ENCODE results near the gene SEMA3G. TPM values are rescaled to one million over a fixed set of nuclear protein-coding genes. Genes with fewer than 3 reads are reported as not detected.

SEMA3G gene
- total and polyA plus RNA-seq, 2 experiments from 2014 or later: 0.47 to 2.5 TPM

- Mint-ChIP-seq H3K27ac (no peak overlapping the region), H3K27me3 (ENCODE audit: insufficient read depth, low read depth, poor library complexity) (peaks cover 8% of the 10 kb centered on the region), H3K36me3 (ENCODE audit: low read depth) (peaks cover 63% of the 10 kb centered on the region), H3K4me1 (no peaks in the 10 kb centered on the region; the same call in 2 of the 3 replicates), H3K4me3 (no peak overlapping the region; the same call in 2 of the 3 replicates), H3K9me3 (no peaks in the 10 kb centered on the region; the same call in 2 of the 3 replicates)
- Histone ChIP-seq H3K4me3 (no peak overlapping the region), H3K9me2 (ENCODE audit: insufficient read depth) (no peaks in the 10 kb centered on the region), H3K27ac (ENCODE audit: low read depth) (no peak overlapping the region), H3F3A (replicated peaks; ENCODE audit: low read depth) (0 out of 2 replicates have a peak, but pooled peaks cover 5% of the 10 kb centered on the region), H3K36me3 (ENCODE audit: insufficient read depth) (peaks cover 10% of the 10 kb centered on the region; the same call in 1 of the 2 replicates), H3K79me2 (replicated peaks; ENCODE audit: insufficient read depth) (no peaks in the 10 kb centered on the region; the same call in 1 of the 2 replicates), H2AFZ (no peak overlapping the region), H3K27me3 (ENCODE audit: insufficient read depth) (no peaks in the 10 kb centered on the region), H3K4me1 (ENCODE audit: insufficient read depth) (no peaks in the 10 kb centered on the region), H4K20me1 (replicated peaks; ENCODE audit: insufficient read depth) (peaks cover 8% of the 10 kb centered on the region), H3K4me2 (no peak overlapping the region)
- no peak for ATAC-seq
- DNase-seq (ENCODE audit: low spot score): no peak
- TF ChIP-seq REST (IDR thresholded peaks at IDR 0.05; ENCODE audit: unreplicated experiment): no peak
- TF ChIP-seq CREB1 (CRISPR knock-in tag; IDR thresholded peaks at IDR 0.05; ENCODE audit: low read depth): no peak
- no peak for TF ChIP-seq CTCF (conservative IDR thresholded peaks at IDR 0.05; ENCODE audit: low read depth in 2 of 2)
- TF ChIP-seq STAT1 (IDR thresholded peaks at IDR 0.05; ENCODE audit: unreplicated experiment): no peak
- no peak for TF ChIP-seq ZNF114 (CRISPR knock-in tag; IDR thresholded peaks at IDR 0.05)
- TF ChIP-seq ETS1 (IDR thresholded peaks at IDR 0.05): no peak
- no peak for TF ChIP-seq ZNF462 (CRISPR knock-in tag; IDR thresholded peaks at IDR 0.05)
- no peak for TF ChIP-seq EZH2 (IDR thresholded peaks at IDR 0.05; ENCODE audit: low read depth, unreplicated experiment)
- TF ChIP-seq JUNB (IDR thresholded peaks at IDR 0.05; ENCODE audit: unreplicated experiment): no peak
- no peak for TF ChIP-seq NANOG (IDR thresholded peaks at IDR 0.05; ENCODE audit: borderline replicate concordance)
- TF ChIP-seq POLR2AphosphoS5 (IDR thresholded peaks at IDR 0.05; ENCODE audit: low read depth): no peak
- TF ChIP-seq ZNF331 (CRISPR knock-in tag; IDR thresholded peaks at IDR 0.05; ENCODE audit: low read depth): no peak
- no peak for TF ChIP-seq EZH2phosphoT487 (IDR thresholded peaks at IDR 0.05; ENCODE audit: unreplicated experiment)
Observed at GRCh38 chr3:52483577-52484381, 38.9 kb upstream of the SEMA3G start.

Measured in GM23338 (cell line).